Measurements from ENCODE around the gene GYPA.
"Not testable (repeated sequence)": the region's sequence is repeated elsewhere in the genome, so short reads cannot be mapped to it uniquely, and the experiment has no call there.

Gene GYPA

GRCh38 chr4:144140594-144141295 is at the start of gene GYPA:
Gene GYPA (minus strand): TSS chr4:144140718. CDS start chr4:144140635, 83 bp downstream.
- not testable (repeated sequence) for DNase-seq (ENCODE audit: low spot score)

DNA sequence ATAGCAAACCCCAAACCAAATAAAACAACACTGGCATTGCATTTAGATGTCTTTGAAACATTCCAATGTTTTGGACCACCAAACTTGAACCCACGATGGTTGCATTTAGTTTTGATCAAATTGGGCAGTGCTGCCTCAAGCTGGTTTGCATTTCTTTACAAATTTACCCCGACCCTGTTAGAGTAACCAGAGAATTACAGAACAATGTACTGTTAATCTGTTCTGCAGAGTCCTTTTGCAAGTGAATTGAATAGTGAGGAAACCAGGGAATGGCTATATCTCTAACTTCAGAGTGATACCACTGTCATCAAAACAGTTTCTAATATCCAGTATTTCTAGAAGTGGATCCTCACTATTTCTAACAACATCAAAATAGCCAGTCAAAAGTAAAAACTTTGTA is 49.5 kb upstream of the GYPA start:
- DNase-seq (ENCODE audit: low spot score) = no peak

DNA sequence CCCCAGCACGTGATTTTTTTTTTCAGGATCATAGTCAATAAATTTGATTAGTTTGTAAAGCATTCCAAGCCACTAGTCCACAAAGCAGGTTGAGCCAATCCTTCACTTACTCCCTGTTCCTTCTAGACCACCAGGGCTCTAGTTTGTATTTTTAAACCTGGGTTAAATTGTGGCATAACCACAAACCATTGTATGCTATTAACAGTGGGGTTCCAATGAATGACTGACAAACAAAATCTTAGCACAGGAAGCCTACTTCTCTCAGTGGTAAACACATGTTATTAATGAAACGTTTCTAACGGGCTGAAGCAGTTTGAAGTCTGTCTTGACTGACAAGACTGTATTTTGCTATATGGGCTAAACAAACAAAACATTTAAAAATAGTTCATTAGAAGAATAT is 48.6 kb upstream of the GYPA start:
- no peak for DNase-seq (ENCODE audit: low spot score)

DNA sequence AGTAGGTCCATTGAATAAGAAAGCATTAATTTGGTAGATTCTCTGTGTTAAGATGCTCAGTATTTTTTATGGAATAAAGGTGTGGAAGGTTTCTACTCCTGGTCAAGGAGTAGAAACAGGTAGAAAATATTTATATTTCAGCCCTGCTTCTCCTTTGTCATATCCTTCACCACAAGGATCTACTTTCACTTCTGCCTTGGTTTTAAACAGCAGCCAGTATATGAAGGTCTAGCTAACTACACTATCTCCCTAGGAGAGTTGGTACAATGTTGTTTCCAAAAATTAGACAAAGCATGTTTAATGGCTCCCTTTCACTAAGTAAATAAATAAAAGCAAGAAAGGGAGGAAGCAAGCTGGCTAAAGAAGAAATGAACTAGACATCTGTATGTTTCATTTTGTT is 44.6 kb upstream of the GYPA start:
- no peak for DNase-seq (ENCODE audit: low spot score)

GRCh38 chr4:144183165-144183564 is 42.6 kb upstream of the GYPA start:
- no peak for DNase-seq (ENCODE audit: low spot score)

DNA sequence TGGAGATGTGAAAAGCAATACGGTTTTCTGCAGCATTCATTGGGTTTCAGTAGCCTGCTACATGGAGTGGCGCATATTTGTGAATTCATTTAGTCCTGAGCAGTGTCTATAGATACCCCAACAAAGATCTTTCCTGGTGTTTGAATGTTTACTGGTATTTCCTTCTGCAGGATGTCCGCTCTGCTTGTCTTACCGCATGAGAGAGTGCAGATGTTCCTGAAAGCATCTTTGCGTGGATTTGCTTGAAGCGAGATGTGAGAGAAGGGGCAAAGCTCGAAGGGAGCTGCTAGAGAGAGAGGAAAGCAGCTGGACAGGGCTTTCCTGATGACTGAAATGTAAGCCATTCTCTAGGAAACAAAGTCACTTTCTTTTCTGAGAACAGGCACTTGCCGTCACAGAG is 40.9 kb upstream of the GYPA start:
- DNase-seq (ENCODE audit: low spot score) = no peak

GRCh38 chr4:144179152-144179739 is 38.7 kb upstream of the GYPA start:
- DNase-seq (ENCODE audit: low spot score) = no peak

- DNase-seq (ENCODE audit: low spot score) = no peak
Measured at GRCh38 chr4:144178414-144178813, 37.9 kb upstream of the GYPA start.

- DNase-seq (ENCODE audit: low spot score) = no peak
Measured at GRCh38 chr4:144176476-144176875, 36.0 kb upstream of the GYPA start.

DNA sequence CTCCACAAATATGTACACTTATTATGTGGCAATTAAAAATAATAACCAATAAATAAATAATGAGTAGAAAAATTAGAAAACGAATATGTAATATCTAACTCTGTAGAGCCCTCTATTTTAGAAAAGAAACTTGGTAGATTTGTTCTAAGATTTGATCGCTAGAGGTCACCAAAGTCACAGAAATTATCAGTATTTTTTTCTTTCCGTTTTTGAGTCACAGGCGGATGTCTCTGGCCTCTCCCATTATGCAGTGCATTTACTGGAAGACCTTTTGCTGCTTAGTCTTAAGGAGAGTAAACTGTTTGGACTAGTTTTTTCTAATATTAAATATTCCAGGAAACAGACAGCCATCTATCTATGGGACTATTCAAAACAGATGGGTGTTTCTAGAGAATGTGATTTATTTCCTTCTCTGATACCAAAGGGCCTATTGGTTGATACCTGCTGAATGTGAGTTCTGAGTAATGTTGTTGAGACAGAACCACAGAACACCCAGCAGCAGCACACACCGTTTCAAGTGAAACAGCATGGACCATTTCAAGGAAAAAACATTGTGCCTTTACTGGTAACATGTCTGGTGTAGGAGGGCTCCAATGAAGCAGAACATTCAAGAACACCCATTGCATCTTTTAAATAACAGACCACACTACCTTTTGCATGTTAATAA is 34.0 kb upstream of the GYPA start:
- DNase-seq (ENCODE audit: low spot score) = peak; percentile 13

GRCh38 chr4:144171697-144172096 is 31.2 kb upstream of the GYPA start:
- DNase-seq (ENCODE audit: low spot score) = no peak

- no peak for DNase-seq (ENCODE audit: low spot score)
Measured at GRCh38 chr4:144169211-144169610, 28.7 kb upstream of the GYPA start.

DNA sequence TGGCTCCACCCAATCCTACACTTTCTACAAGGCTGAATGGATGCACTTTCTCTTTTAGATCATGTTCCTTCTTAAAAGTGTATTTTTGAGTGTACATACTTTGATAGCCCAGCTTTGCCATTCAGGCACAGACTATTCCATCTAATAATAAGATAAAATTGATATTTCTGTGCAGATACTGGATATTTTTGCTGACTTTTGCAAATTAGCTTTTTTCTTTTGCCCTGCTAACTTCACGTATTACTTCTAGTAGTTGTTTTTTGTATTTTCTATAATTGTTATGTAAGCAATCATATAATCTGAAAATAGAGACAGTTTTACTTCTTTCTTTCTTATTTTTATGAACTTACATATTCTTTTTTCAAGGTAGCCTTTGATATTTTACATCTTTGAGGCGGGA is 13.5 kb upstream of the GYPA start:
- no peak for DNase-seq (ENCODE audit: low spot score)

DNA sequence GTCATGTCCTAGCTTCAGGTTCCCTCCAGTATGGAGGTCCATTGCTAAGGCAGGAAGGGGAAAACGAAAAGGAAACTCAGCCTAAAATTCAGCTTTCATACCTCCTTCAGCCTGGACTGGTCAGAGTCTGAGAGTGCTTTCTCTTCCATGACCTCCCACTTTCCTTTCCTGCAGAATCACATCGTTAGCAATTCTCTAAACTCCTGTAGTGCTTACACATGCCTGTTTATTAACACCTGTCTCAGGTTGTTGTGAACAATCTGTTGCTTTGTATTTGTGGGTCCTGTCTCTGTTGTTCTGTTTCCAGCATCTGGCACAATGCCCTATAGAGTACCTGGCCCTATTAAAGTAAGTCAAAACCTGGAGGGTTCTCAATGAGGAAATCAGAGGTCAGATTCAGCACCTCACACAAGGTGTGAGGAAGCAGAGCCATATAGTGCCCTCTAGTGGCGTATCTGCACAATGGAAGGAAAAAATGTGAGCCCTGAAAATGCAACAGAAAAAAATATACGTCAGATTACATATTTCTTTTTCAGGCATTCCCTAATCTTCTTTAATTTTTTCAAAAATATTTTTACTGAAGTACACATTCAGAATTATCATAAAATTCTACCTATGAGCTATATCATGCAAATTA is 2.3 kb upstream of the GYPA start:
- DNase-seq (ENCODE audit: low spot score) = not testable (repeated sequence)

DNA sequence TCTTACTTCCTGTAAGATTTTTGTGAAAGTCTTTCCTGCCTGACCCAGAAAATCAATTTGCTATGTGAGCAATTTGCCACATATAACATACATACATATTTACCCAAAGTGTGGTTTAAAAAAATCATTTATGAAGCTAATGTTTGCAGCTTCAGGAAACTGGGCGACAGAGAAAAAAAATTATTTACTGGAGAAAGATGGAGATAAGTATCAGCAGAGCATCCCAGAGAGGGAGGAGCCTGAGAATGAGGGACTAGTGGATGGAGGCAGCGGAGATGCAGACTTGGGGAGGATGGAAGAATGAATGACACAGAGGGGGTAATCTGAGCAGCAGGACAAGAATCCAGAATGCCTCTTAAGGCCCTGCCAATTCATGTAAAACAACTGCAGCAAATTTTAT is 975 bp upstream of the GYPA start:
- no peak for DNase-seq (ENCODE audit: low spot score)

- DNase-seq (ENCODE audit: low spot score) = not testable (repeated sequence)
Measured at GRCh38 chr4:144139991-144140390, 527 bp downstream of the GYPA start.

DNA sequence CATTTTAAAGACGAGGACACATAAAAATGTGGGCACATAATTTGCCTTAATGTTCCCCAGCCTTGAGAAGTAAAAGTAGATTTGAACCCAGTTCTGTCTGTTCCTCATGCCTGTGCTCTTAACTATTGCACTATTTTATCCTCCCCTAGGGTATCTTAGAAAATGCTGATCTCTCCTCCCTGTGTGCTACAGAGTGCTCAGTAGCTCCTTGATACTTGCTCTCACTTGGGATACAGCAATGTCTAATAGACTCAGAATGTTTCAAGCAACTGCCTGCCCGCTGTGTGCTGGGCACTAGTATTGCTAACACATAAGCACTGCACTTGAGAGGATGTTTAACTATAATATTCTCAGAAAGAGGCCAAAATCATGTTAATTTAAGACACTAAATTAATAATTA is 971 bp downstream of the GYPA start:
- not testable (repeated sequence) for DNase-seq (ENCODE audit: low spot score)

DNA sequence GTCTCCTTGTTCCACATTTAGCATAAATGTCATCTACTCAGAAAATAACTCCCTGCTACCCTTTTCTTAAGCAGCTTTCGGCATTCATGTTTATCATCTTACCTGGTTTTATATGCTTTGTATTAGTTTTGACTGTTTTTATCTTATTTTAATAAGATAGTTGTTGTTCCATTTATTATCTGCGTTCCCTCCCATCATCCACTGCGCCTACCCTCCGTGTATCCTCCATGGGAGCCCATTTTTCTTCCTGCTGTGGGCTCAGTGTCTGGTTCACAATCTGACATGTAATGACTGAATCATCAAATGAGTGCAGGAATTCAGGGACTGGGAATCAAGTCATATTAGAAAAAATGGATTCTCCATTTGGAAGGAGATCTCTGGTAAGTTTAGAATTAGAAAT is 2.3 kb downstream of the GYPA start:
- not testable (repeated sequence) for DNase-seq (ENCODE audit: low spot score)

- DNase-seq (ENCODE audit: low spot score) = not testable (repeated sequence)
Measured at GRCh38 chr4:144137137-144137931, 3.2 kb downstream of the GYPA start.

GRCh38 chr4:144136189-144136588 is 4.3 kb downstream of the GYPA start:
- DNase-seq (ENCODE audit: low spot score) = not testable (repeated sequence)

GRCh38 chr4:144130167-144130566 is 10.4 kb downstream of the GYPA start:
- not testable (repeated sequence) for DNase-seq (ENCODE audit: low spot score)

GRCh38 chr4:144129336-144129875 is 11.1 kb downstream of the GYPA start:
- DNase-seq (ENCODE audit: low spot score) = not testable (repeated sequence)

All from germinal center (tissue), 1 donor.